DMS153 (cell line): Measurements from ENCODE around the gene SSNA1.
A peak's percentile ranks its signal among the peaks of the same experiment; 100 is the strongest.
"Not testable (repeated sequence)": the region's sequence is repeated elsewhere in the genome, so short reads cannot be mapped to it uniquely, and the experiment has no call there.

ENCODE experiments used
- DNase-seq: peaks from one replicate; lab custom pipeline; 2025; lab: John Stamatoyannopoulos, UW

SSNA1 gene

DNA sequence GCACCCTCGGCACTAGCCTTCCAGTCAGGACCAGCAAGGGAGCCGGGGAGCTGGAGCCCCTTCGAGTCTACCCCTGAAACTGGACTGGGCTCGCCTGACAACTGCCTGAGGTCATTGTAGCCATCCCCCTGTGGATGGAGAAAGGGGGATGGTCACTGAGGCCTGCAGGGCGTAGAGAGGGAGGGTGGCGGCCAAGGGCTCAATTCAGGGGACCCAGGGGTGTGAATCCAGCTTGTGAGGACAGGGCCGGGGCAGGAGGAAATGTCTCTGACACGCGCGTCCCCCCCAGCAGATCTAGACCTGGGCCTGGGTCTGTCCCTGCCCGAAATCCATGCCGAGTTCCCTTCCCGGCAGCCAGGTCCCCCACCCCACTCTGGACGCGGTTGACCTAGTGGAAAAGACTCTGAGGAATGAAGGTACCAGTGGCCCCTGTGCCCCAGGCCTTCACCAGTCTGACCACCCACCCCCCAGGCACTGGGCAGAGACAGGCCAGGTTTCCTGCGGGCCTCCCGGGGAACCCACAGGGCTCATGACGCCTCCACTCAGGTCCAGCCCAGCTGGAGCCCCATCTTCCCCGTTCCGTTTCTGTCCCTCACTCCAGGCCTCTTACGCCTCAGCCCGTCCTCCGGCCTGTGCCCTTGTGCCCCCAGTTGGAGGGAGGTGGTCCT, 43.0 kb downstream of the SSNA1 start:
- no peak for DNase-seq

DNA sequence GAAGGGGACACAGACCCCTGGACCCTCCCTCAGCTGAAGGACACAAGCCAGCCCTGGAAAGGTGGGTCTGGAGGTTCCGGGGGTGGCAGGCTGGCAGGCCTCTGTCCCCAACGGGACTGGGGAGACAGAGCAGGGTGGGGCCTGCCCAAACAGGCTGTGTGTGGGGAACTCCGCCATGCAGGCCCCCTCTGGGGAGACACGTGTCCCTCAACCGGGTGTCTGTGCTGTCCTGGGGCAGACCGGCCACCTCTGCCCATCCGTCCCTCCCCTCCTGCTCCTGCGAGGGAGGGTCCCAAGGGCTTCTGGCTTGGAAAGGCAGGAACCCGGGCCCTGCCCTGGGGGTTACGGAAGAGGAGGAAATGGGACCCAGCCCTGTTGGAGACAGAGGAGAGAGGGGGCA, 43.6 kb downstream of the SSNA1 start:
- no peak for DNase-seq

DNA sequence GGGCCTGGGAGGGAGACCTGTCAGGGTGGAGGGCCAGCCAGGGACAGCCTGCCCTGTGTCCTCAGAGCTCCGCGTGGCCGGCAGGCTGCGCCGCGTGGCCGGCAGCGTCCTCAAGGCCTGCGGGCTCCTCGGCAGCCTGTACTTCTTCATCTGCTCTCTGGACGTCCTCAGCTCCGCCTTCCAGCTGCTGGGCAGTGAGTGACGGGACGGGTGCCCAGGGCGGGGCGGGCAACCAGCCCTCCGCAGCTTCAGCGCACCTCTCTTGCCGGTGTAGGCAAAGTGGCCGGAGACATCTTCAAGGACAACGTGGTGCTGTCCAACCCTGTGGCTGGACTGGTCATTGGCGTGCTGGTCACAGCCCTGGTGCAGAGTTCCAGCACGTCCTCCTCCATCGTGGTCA, 44.0 kb downstream of the SSNA1 start:
- no peak for DNase-seq

DNA sequence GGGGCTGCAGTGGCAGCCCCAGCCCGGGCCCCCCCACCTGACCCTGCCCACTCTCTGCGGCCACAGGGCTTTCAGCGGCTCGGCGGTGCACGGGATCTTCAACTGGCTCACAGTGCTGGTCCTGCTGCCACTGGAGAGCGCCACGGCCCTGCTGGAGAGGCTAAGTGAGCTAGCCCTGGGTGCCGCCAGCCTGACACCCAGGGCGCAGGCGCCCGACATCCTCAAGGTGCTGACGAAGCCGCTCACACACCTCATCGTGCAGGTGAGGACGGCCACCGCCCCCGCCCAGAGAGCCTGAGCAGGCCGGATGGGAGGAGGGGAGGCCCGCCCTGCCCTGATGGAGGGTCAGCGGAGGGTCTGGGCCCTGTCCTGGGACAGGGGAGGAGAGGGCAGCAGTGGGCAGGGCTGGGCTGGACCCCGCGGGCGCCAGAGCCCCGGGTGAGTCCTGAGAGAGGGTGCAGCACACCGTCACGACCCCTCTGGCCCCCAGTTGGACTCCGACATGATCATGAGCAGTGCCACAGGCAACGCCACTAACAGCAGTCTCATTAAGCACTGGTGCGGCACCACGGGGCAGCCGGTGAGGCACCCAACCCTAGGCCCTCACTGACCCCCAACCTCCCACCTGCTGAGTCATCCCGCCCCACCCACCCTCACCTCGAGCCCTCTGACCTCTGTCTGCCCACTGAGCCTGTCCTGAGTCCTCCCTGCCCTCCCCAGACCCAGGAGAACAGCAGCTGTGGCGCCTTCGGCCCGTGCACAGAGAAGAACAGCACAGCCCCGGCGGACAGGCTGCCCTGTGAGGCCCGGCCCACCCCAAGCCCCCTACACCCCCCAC, 44.9 kb downstream of the SSNA1 start:
- peak; percentile 74 for DNase-seq

DNA sequence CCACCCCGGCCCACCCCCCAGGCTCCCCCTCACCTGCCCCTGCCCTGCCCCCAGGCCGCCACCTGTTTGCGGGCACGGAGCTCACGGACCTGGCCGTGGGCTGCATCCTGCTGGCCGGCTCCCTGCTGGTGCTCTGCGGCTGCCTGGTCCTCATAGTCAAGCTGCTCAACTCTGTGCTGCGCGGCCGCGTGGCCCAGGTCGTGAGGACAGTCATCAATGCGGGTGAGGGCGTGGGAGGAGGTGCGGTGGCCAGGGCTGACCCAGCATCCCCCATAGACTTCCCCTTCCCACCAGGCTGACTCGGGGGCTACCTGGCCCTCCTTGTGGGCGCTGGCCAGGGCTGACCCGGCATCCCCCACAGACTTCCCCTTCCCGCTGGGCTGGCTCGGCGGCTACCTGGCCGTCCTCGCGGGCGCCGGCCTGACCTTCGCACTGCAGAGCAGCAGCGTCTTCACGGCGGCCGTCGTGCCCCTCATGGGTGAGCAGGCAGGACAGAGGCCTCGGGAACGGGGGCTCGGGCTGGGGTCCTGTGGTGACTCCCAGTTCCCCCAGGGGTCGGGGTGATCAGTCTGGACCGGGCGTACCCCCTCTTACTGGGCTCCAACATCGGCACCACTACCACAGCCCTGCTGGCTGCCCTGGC, 45.7 kb downstream of the SSNA1 start:
- no peak for DNase-seq

DNA sequence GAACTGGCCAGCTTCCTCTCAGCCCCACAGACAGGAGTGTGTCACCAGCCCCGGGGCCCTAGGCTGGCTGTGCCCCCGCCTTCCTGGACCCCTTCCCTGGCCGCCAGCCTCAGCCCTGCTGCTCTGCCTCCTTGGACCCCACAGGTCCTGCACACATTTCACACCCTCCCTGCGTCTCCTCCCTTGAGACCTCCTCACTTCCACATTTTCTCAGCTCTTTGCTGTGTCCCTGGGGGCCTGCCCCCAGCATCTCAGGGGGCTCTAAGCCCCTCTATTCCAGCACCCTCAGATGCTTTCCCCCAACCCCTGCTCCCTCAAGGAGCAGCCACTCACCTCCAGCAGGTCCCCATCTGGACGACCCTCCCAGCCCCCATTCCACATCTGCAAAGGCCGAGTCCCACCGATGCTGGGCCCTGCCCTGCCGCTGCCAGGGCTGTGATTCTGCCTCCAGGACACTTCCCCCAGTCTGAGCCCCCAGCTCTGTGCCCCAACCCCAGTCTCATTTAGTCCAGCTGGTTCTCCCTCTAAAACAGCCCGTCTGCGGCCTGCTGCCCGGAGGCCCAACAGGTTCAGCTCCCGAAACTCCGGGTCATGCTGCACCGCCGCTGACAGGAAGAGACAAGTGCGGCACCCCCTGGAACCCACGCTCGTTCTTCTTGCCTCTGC, 46.4 kb downstream of the SSNA1 start:
- DNase-seq: no peak

DNA sequence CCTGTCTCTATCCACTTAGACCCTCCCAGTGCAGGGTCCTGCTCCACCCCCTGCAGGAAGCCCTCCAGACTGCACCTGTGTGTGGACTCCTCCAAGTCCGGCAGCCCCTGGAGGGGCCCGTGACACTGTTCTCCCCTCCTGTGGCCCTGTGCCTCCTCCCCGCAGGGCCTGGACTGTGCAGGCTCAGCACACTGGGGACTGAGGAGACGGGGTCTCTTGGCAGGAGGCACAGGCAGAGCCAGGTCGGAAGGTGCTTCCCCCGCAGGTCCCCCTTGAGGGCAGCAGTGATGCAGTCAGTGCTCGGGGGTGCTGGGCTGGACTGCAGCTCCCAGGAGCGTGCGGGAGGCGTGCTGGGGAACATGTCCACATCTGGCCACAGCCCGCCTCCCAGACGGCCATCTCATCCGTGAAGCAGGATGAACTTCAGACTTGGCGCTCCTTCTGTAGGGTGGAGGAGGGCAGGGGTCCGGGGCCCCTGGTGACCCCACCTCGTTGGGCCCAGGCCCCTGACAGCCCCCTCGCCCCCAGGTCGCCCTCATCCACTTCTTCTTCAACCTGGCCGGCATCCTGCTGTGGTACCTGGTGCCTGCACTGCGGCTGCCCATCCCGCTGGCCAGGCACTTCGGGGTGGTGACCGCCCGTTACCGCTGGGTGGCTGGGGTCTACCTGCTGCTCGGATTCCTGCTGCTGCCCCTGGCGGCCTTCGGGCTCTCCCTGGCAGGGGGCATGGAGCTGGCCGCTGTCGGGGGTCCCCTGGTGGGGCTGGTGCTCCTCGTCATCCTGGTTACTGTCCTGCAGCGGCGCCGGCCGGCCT, 47.2 kb downstream of the SSNA1 start:
- no peak for DNase-seq

DNA sequence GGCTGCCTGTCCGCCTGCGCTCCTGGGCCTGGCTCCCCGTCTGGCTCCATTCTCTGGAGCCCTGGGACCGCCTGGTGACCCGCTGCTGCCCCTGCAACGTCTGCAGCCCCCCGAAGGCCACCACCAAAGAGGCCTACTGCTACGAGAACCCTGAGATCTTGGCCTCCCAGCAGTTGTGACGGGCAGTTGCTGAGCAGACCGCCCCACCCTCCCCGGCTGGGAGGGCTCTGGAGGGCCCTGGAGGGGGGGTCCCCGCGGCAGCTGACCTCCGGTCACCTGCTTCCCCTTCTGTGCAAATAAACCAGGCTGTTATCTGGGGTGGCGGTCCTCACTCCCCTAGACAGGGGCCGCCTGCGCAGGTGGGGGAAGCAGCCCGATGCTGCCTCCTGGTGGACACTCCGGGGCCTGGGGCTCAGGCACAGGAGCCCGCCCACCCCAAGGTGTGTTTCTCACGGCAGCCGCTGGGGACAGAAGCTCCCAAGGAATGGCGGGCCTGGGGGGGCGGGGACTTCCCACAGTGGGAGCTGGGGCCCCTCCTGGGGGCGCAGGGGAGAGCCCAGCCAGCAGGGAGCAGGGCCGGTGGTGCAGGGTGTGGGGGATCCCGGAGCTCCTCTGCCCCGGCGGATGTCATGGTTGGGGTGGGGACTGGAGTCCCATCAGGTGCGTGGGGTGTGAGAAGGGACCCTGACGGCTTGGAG, 47.9 kb downstream of the SSNA1 start:
- DNase-seq: peak; percentile 59

DNA sequence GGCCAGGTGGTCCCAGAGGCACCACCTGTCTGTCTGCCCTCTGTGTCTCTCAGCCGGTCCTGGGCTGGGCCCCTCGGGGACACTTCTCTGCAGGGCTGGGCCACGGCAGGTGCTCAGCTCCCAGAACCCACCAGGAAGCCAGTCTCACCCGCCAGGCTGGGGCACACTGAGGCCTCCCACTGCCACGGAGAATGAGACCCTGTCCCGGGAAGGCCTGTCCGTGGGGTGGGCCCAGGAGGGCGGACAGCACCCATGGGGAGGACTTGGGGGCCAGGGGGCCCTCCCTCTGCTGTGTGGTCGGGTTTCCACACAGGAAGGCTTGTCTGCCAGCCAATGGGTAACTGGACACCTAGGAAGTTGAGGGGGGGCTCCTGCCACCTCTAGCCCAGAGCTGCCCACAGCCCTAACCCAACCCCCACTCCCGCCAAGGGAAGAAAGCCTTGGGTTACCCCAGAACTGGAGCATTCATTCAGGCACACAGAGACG, 48.5 kb downstream of the SSNA1 start:
- no peak for DNase-seq

DNA sequence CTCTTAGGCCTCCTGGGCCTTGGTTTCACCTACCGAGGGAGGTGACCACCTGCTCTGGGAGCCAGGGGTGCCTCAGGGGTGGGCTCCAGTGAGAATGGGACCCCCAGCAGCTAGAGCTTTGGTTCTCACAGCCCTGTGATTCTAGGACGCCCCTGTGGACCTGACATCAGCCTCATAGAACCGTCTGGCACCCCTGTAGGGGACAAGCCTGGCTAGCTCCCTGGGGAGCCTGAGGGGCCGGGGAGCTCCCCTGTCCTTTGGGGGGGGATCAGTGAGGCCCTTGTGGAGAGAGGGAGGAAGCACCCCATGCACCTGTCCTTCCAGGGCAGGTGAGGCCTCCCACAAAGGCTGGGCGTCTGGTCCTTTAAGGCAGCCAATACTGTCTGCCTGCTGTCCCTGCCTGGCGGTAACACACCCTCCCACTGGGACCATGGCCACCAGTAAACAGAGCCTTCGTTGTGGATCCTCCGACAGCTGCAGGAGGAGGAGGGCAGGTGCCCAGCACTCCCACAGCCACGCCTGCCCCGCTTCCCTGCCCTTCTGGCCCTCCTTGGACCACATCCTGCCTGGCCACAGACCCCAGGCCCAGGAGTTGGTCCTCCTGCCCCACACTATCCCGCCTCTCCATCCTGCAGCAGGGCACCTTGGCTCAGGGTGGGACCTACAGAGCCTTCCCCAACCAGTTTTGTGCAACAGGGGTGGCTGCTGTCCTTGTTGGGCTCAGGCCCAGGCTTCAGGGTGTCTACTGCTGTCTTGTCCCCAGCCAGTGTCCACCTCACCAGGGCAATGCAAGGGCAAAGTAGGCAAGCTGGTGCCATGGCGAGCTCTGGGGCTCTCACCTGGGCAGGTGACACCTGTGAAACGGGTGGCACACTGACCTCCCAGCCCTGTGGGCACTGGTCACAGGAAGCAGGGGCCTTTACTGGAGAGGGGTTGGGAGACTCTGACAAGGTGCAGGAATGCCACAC, 49.6 kb downstream of the SSNA1 start:
- DNase-seq: peak; percentile 81

DNA sequence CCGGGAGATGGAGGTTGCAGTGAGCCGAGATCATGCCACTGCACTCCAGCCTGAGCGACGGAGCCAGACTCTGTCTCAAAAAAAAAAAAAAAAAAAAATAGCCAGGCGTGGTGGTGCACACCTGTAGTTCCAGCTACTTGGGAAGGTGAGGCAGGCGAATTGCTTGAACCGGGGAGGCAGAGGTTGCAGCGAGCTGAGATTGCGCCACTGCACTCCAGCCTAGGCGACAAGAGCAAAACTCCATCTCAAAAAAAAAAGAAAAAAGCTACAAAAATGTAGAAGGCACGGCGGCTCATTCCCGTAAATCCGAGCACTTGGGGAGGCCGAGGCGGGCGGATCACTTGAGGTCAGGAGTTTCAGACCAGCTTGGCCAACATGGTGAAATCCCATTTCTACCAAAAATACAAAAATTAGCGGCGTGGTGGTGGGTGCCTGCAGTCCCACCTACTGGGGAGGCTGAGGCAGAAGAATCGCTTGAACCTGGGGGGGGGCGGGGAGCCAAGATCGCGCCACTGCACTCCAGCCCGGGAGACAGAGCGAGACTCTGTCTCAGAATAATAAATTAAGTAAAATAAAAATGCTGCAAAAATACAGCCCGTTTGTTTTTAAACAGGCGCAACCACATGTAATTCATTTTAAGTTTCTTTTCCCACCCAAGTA, 51.2 kb downstream of the SSNA1 start:
- DNase-seq: not testable (repeated sequence)
